Loucy (cell line): ENCODE data around the gene PRPH.
"Not testable (repeated sequence)": the region's sequence is repeated elsewhere in the genome, so short reads cannot be mapped to it uniquely, and the experiment has no call there.

ENCODE experiments used
- CTCF ChIP-seq: fragments of 200-600 bp; sonication (generic); conservative IDR thresholded peaks from 2 replicates; pipeline ENCODE4 v1.5.1; 2014; ENCODE audit warnings: mild to moderate bottlenecking, antibody characterized with exemption, low read length
- EZH2phosphoT487 ChIP-seq: fragments of 200-600 bp; IDR thresholded peaks from 2 replicates; pipeline ENCODE4 v1.6.1; 2018; ENCODE audit warnings: antibody characterized with exemption, mild to moderate bottlenecking, moderate library complexity, borderline replicate concordance

GRCh38 chr12:49317118-49317517 lies 22.2 kb downstream of the PRPH start:
- TF ChIP-seq CTCF, EZH2phosphoT487: not testable (repeated sequence)
